ENCODE measurements around the gene SYPL1.

Gene SYPL1

DNA sequence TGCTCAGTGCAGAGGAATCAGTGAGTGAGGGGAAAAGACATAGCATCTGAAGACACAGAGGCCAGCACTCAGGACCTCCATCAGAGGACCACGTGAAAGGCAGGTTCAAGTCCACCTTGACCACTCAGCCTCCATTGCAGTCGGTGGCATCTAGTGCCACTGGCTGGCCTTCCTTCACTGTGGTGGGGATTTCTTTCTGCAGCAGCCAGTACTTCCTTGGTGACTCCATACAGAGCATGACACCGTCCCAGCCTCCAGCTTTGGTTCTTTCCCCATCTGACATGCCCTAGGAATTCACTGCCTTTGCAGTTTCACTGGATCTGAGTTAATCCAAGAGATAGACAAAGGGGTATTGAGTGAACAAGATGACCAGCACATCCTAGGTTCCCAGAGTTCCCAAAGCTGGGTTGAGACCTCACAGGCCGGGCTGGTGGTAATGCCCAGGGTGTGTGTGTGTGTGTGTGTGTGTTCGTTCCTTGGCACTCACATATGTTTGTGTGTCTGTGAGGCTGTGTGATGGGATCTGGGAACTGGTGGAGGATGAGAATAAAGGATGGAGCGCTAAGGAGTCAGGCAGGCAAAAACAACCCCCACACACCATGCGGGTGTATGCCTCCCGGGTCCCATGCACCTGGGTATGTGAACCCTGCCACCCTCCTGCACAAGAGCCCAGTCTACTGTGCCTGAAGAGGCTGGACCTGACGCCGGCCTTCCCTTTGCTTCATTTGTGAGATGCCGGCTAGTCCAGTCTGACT, 57.8 kb downstream of the SYPL1 start:
- no peak for DNase-seq (ENCODE audit: low read depth in 3 of 3, low spot score in 1 of 3)

DNA sequence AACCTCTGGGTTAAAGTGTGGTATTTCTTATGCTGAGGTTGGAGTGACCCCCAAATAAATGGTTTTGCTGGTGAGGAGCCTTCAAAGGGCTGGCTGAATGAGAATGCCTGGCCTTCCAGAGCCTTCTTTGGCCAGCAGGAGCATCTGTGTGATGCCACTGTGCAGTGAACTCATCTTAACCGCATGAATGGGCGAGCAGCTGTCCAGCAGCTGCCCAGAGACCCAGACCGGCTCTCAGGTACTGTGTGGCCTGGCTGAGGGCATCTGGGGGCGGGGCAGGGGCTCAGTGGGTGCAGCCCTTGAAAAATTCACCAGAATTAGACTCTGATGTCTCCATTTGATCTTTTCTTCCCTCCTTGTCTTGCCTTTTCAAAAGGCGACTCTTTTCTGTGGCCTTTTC, 59.0 kb downstream of the SYPL1 start:
- no peak for DNase-seq (ENCODE audit: low read depth in 3 of 3, low spot score in 1 of 3)

DNA sequence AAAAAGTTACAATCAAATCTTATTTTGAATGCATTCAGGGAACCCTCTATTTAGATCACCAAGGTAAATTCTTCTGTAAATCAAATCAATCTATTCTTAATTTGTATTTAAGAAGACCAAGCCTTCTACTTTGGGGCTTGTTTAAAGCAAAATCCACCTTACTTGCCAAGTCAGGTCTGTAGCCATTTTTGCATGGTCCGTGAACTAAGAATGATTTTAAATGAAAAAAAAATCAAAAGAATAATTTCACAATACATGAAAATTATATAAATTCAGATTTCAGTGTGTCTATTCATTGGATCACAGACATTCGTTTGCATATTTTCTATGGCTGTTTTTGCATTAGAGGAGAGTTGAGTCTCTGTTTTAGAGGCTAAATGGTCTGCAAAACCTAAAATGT, 59.4 kb downstream of the SYPL1 start:
- no peak for DNase-seq (ENCODE audit: low read depth in 3 of 3, low spot score in 1 of 3)

DNA sequence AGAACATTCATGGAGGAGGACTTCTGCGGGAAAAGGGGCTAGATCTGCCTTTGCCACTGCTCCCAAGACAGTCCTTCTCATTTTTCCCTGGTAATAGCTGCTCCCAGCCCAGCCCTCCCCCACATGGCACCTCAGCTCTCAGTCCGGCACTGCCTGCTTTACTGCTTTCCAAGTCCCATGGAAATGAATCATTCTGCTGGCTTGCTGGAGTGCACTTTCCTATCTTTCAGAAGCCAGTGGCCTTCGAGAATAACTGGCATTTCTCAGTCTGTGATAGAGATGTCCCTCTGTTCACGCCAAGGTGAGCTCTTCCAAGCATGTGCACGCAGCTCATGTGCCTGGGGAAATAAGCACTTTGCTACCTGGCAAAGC, 61.4 kb downstream of the SYPL1 start:
- DNase-seq (ENCODE audit: low read depth in 3 of 3, low spot score in 1 of 3), result no peak

DNA sequence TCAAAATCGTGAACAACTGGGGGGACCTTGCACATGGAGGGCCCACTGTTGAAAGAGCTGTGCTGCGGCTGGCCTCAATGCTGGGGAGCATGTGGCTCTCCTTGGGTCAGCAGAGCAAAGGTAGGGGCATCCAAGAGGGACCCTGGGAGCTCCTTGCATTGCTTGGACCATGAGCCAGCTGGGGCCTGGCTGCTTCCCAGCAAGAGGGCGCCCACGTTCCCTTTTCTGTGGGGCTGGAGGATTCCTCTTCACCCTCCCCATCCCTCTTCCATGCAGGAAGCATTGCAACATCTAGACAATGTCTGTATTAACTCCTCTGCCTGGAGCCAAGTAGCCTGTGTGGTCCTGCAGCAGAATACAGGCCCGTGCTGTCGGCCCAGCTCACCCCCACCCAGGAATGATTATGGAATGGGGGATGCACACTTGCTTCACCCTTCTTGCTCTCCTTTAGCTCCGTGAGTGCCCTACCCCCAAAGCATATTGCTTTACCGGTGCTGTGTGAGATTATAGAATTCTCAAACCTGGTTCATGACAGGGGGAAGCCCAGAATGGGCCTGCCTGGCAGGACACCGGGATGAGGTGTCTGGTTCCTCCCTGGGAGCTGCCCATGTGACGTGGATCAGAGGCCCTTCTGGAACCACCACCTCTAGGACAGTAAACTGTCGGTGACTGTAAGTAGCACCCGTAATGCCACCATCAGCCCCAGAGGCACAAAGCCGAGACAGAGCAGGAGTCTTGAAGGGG, 61.9 kb downstream of the SYPL1 start:
- DNase-seq (ENCODE audit: low read depth in 3 of 3, low spot score in 1 of 3), result no peak

DNA sequence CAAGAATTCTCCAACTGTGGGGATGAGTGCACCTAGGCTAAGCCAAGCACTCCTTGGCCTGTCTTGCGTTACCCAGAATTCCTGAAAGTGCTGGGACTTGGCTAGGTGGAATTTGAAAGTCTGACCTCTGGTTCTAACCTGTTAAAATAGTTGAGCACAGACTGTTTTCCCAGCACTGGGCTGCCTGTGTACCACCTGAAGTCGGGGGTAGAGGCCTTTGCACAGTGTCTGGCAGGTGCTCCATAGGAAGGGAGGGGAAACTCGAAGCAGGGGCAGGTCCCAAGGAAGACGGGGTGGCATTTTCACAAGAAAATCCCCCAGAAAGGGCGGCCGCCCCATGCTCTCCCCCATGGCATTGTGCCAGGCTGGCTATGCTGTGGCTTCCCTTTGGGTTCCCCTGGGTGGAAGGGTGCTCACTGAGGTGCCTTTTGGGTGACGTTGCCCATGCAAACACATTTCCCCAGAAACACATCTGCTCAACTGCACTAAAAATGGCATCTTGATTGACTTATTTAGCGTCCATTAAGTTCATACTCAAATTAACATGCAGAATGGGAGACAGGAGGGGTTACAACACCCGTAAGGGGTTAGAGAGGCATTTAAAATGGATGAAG, 62.9 kb downstream of the SYPL1 start:
- DNase-seq (ENCODE audit: low read depth in 3 of 3, low spot score in 1 of 3), result no peak

DNA sequence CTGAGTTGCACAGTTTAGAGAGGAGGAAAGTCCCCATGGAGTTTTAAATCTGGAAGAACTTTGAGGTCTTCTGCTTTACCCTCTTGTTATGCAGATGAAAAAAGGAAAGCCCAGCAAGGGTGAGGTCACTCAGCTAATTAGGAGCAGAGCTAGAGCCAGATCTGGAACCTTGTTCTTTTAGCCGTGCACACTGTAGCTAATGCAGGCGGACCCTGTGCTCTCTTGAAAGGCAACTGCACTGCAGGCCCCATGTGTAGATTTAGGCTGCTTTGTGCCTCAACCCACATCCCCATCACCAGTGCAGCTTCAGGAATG, 63.4 kb downstream of the SYPL1 start:
- DNase-seq (ENCODE audit: low read depth in 3 of 3, low spot score in 1 of 3), result no peak

DNA sequence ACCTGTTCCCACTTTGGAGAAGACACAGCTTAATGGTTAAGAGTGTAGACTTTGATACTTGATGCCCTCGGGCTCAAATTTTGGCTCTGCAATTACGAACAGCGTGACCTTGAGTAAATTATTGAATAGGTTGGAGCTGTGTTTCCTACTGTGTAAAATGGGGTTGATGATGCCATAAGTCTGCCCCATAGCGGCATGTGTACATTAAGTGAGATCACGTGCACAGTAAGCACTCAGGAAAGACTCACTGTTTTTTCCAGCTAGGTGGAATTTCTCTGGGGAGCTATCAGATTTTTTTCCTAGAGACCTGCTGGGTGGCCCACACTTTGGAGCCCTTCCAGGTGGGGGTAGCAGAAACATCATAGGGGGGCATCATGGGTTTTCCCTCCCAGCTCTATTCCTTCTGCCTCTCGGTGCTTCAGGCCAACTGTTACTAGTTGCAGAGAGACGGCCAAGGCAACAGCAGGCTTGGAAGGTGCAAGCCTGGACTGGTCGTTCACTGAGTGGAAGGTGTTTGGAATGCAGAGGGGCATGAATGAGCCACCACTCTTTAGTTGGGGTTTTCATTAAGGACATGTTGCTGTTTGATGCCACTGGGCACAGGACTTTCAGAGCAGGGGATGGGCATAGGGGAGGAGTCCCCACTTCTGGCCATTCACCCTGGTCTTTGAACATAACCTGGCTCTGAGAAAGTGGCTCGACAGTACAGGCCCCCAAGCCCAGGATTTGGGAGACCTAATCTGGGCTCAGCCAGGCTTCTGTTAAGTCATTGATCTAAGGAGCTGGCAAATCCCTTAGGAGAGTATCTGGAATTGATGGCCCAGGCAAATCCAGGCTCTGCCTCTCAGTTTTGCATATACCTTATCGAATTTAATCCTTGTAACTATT, 64.0 kb downstream of the SYPL1 start:
- DNase-seq (ENCODE audit: low read depth in 3 of 3, low spot score in 1 of 3), result no peak

DNA sequence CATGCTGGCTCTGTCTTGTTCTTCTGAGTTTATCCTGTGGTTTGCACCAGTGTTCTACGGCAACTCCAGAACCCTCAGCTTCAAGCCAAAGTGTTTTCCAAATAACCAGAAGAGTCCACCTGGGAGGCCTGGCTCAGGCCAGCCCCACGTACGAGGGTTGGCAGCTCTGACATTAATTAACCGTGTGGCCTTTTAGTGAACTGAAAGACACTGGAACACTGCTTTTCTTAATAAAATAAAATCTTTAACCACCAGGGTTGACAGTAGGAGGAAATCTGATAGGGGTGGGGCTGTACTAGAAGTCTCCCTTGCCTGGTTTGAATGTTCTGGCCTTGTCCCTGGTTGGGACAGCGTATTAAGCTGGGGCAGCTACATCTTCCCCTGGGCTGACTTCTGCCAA, 64.9 kb downstream of the SYPL1 start:
- no peak for DNase-seq (ENCODE audit: low read depth in 3 of 3, low spot score in 1 of 3)

DNA sequence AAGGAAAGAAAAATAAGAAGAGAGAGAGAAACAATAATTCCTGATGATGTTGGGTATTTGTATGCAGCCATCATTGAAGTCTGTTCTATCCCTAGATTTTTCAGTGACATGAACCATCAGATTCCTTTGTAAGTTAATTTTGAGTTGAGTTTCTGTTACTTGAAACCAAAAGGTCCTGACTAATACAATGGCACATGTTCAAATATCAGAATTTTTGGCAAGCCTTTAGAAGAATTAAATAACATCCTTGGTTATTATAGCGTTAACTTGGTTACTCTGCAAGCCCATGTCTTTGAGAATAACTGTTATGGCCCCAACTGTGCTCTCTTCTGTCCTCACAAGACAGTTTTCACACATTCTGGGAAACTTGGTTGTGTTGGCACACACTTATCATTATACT, 66.5 kb downstream of the SYPL1 start:
- no peak for DNase-seq (ENCODE audit: low read depth in 3 of 3, low spot score in 1 of 3)

DNA sequence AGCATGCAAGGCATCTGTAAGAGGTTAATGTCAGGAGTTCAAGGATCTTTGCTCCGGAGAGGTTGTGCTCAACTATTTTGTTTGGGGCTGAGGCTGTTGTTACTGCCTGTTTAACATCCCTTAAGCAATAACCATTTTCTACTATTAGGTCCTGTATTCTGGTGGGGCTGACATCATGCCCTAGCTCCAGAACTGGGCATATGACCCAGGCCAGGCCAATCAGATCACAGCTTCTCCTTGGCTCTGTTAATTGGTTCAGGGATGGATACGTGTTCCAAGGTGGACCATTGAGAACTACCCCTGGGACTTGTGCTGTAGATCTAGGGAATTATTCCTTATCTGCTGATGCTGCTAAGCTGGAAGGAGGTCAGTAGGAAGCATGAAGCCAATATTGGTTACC, 67.0 kb downstream of the SYPL1 start:
- DNase-seq (ENCODE audit: low read depth in 3 of 3, low spot score in 1 of 3), result no peak

DNA sequence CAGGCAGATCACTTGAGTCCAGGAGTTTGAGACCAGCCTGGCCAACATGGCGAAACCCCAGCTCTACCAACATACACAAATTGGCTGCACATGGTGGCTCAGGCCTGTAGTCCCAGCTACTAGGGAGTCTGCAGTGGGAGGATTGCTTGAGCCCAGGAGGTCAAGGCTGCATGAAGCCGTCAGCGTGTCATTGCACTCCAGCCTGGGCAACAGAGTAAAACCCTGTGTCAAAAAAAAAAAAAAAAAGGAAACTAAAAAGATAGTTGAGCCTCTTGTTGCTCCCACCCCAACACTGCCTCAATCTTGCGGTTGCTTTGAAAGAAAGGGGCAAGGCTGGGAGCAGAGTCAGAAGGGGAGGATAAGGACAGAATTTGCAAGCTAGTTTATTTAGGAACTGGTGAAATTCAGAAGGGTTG, 69.9 kb downstream of the SYPL1 start:
- no peak for DNase-seq (ENCODE audit: low read depth in 3 of 3, low spot score in 1 of 3)

DNA sequence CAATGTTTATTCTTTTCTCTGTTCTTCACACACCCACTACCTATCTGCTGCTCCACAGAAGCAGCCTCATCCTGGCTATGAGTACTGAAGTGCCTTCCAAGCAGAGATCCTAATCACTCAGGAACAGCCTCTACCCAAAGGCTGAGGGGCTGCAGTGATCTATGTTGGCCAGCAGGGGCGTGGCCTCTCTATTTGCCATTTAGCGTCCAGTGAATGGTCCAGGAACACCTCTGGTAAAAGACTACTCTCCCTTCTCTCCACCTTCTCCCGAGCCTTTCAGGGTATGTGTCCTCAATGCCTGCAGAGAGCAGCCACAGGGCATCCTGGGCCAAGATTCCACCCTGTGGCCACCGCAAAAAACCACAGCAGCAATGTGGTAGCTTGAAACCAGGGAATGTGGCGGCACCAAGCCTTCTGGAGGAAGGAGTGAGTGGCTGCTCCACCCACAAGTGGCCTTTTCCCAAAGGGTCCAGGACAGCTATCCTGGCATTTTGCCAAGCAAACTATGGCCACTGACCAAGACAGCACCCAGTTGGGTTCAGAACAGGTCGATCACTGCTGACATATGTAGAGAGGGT, 70.9 kb downstream of the SYPL1 start:
- peak in 1 of 3 donors; percentile 21 for DNase-seq (ENCODE audit: low read depth in 3 of 3, low spot score in 1 of 3)
